Astrocyte (in vitro differentiated cells and primary cell): ENCODE results near the gene ZC3H12D.

Experiments
- CTCF ChIP-seq: IDR thresholded peaks from 2 replicates; pipeline ENCODE4 v1.5.1; 2011; ENCODE audit warnings: low read depth, mild to moderate bottlenecking, inconsistent platforms, low read length, moderate library complexity; ENCODE audit not compliant: insufficient read depth
- EZH2 ChIP-seq: IDR thresholded peaks from 2 replicates; pipeline ENCODE4 v1.6.1; 2012; ENCODE audit warnings: mild to moderate bottlenecking, low read length, inconsistent platforms; ENCODE audit not compliant: insufficient read depth

GRCh38 chr6:149451376-149452036 lies 33.3 kb downstream of the ZC3H12D start:
- TF ChIP-seq CTCF, result no peak
- TF ChIP-seq EZH2, result no peak
